SK-MEL-5 (cell line): Measurements from ENCODE around the gene PDCD11. TPM values are rescaled to one million over a fixed set of nuclear protein-coding genes. Genes with fewer than 3 reads are reported as not detected.
"Not testable (repeated sequence)": the region's sequence is repeated elsewhere in the genome, so short reads cannot be mapped to it uniquely, and the experiment has no call there.

Experiments
- DNase-seq: peaks from one replicate; pipeline ENCODE4 v3.0.0-alpha.2; 2016; ENCODE audit warnings: low read depth, low spot score
- in situ Hi-C: cut with HindIII; loops from 2 replicates; pipeline ENCODE4 v1.10.0; 2016; ENCODE audit warnings: low sequenced_read_pairs, high pct_unique_total_duplicates, low pct_unique_long_range_greater_than_20kb
- polyA plus RNA-seq, 2 experiments: library from polyadenylated mRNA; depleted of rRNA; stranded (reverse); fragments of >200 nt; gene quantifications; 2 replicates each; pipeline ENCODE4 v1.2.3, GENCODE V29; 2015
- total RNA-seq: library from RNA; depleted of rRNA; stranded (reverse); fragments of >200 nt; shearing (Covaris generic); gene quantifications from 2 replicates; pipeline ENCODE4 v1.2.3, GENCODE V29; 2014; rRNA removed

PDCD11 gene
- total RNA-seq = 31.8 and 38.1 TPM in 2 replicates
- polyA plus RNA-seq (2015; cell fraction: cytosol; rRNA removed) = 20.7 and 27.3 TPM in 2 replicates
- polyA plus RNA-seq (2015; cell fraction: nucleus; rRNA removed) = 80.6 and 85.1 TPM in 2 replicates

- in situ Hi-C loops = no loop called here
- DNase-seq = peak; percentile 97
These were observed at the start of gene PDCD11, which contains the start of gene ATP5MK for GRCh38 chr10:103396067-103396788. TSS of gene PDCD11 (plus strand) at chr10:103396626. CDS start at chr10:103398427, 1,801 bp downstream. TSS of gene ATP5MK (minus strand) at chr10:103396475. CDS start at chr10:103392457, 4,018 bp downstream.

GRCh38 chr10:103350175-103350516, 46.3 kb upstream of the PDCD11 start:
- in situ Hi-C loops = no loop called here
- DNase-seq = no peak

- in situ Hi-C loops = no loop called here
These were observed 45.7 kb upstream of the PDCD11 start, which contains the start of gene PCGF6 for GRCh38 chr10:103350517-103351260. TSS of gene PCGF6 (minus strand) at chr10:103351140. CDS start at chr10:103351066, 74 bp downstream.

GRCh38 chr10:103353281-103353680, 43.1 kb upstream of the PDCD11 start:
- in situ Hi-C loops = no loop called here
- DNase-seq = peak; percentile 10

More at GRCh38 chr10:103350517-103351260, 45.7 kb upstream of the PDCD11 start, which contains the start of gene PCGF6:
- peak; percentile 72 for DNase-seq

GRCh38 chr10:103354567-103354966, 41.9 kb upstream of the PDCD11 start:
- in situ Hi-C loops, DNase-seq: not testable (repeated sequence)

- no peak for DNase-seq
- in situ Hi-C loops = no loop called here
These were observed 40.4 kb upstream of the PDCD11 start for GRCh38 chr10:103355906-103356599.

GRCh38 chr10:103359493-103359892, 36.9 kb upstream of the PDCD11 start:
- DNase-seq, in situ Hi-C loops: not testable (repeated sequence)

- not testable (repeated sequence) for DNase-seq
These were observed 35.6 kb upstream of the PDCD11 start for GRCh38 chr10:103360791-103361190.

GRCh38 chr10:103367379-103367781, 29.0 kb upstream of the PDCD11 start:
- DNase-seq = no peak
- in situ Hi-C loops = no loop called here

More at GRCh38 chr10:103360791-103361190, 35.6 kb upstream of the PDCD11 start:
- in situ Hi-C loops = not testable (repeated sequence)

GRCh38 chr10:103367782-103368518, 28.5 kb upstream of the PDCD11 start, which contains the start of gene TAF5:
TSS of gene TAF5 (plus strand) at chr10:103367976. CDS start at chr10:103367990, 14 bp downstream.
- in situ Hi-C loops = no loop called here
- DNase-seq = peak; percentile 95

GRCh38 chr10:103373544-103373943, 22.9 kb upstream of the PDCD11 start:
- in situ Hi-C loops = no loop called here
- DNase-seq = no peak

GRCh38 chr10:103374263-103374662, 22.2 kb upstream of the PDCD11 start:
- in situ Hi-C loops = no loop called here
- DNase-seq = no peak

GRCh38 chr10:103382769-103383168, 13.7 kb upstream of the PDCD11 start:
- no peak for DNase-seq
- in situ Hi-C loops = no loop called here

GRCh38 chr10:103394180-103394579, 2.2 kb upstream of the PDCD11 start:
- no peak for DNase-seq
- in situ Hi-C loops = no loop called here

- in situ Hi-C loops = no loop called here
- no peak for DNase-seq
These were observed 716 bp upstream of the PDCD11 start for GRCh38 chr10:103395754-103396066.

GRCh38 chr10:103396789-103397087, 312 bp downstream of the PDCD11 start:
- DNase-seq = no peak
- in situ Hi-C loops = no loop called here

GRCh38 chr10:103397191-103397825, 882 bp downstream of the PDCD11 start:
- in situ Hi-C loops = no loop called here
- DNase-seq = peak; percentile 5
